GM12878 (cell line): Measurements from ENCODE around the gene NCAM2. TPM values are rescaled to one million over a fixed set of nuclear protein-coding genes. Genes with fewer than 3 reads are reported as not detected.

Source experiments
- ATAC-seq: fragments of 200-7000 bp; cut with Tn5 transposase; 3 replicates; pipeline ENCODE4 v1.9.1; 2020; ENCODE audit warnings: mild to moderate bottlenecking, moderate library complexity
- BruUV-seq: library from RNA; stranded (reverse); fragments of 400-500 nt; replicated peaks from 2 replicates; lab custom pipeline; 2021; lab: Mats Ljungman, UMichigan
- CTCF ChIA-PET: fragments of 300-600 bp; sonication (Branson Sonifier 250); formaldehyde crosslinking; extraction: SDS; loops from one replicate; lab custom pipeline; 2021; ENCODE audit warnings: inconsistent platforms; lab: Yijun Ruan, JAX
- POLR2A ChIA-PET: fragments of 350-600 bp; formaldehyde crosslinking; extraction: SDS; loops from one replicate; lab custom pipeline; 2021; ENCODE audit warnings: inconsistent platforms; lab: Charles Lee
- RAD21 ChIA-PET: fragments of 300-600 bp; sonication (Branson Sonifier 250); formaldehyde crosslinking; loops from one replicate; lab custom pipeline; 2023; ENCODE audit warnings: antibody characterized with exemption; ENCODE audit not compliant: unreplicated experiment; lab: Charles Lee
- SMC1A ChIA-PET: fragments of 300-600 bp; sonication (Branson Sonifier 250); formaldehyde crosslinking; loops from one replicate; lab custom pipeline; 2023; ENCODE audit not compliant: unreplicated experiment, uncharacterized antibody; lab: Charles Lee
- DNase-seq: peaks from one replicate; pipeline ENCODE4 v3.0.0-alpha.2; 2011; ENCODE audit warnings: low read depth, low spot score
- FAIRE-seq: peaks from 3 replicates; lab custom pipeline; 2011; peaks lifted over from hg19 to GRCh38; lab: Jason Lieb, UNC
- H2AFZ ChIP-seq: 2 replicates; pipeline ENCODE4 v1.6.0; 2011; ENCODE audit warnings: low read depth, low read length, control low read depth; ENCODE audit not compliant: control insufficient read depth
- H3K27ac ChIP-seq: 2 replicates; pipeline ENCODE4 v1.5.1; 2011; ENCODE audit warnings: control low read depth; ENCODE audit not compliant: control insufficient read depth, insufficient read depth
- H3K27me3 ChIP-seq, 2 experiments: replicated peaks in 1 of 2; 2 replicates each; pipeline versions ENCODE4 v1.6.0 to v1.6.1; 2011; ENCODE audit warnings: low read length in 1 of 2; ENCODE audit not compliant: control insufficient read depth in 2 of 2, insufficient read depth in 2 of 2
- H3K36me3 ChIP-seq, 2 experiments: 2 replicates each; pipeline ENCODE4 v1.5.1; 2011; ENCODE audit warnings: low read length in 1 of 2; ENCODE audit not compliant: control insufficient read depth in 2 of 2, insufficient read depth in 2 of 2
- H3K4me1 ChIP-seq: 2 replicates; pipeline ENCODE4 v1.6.1; 2011; ENCODE audit warnings: mild to moderate bottlenecking, low read length, moderate library complexity, mixed read lengths; ENCODE audit not compliant: control insufficient read depth, insufficient read depth
- H3K4me2 ChIP-seq: 2 replicates; pipeline ENCODE4 v1.6.0; 2011; ENCODE audit warnings: control low read depth; ENCODE audit not compliant: control insufficient read depth, insufficient read depth
- H3K4me3 ChIP-seq: fragments of 200-600 bp; sonication (generic); 2 replicates; pipeline ENCODE4 v1.5.1; 2016
- H3K79me2 ChIP-seq: 2 replicates; pipeline ENCODE4 v1.6.0; 2011; ENCODE audit warnings: low read length; ENCODE audit not compliant: control insufficient read depth, insufficient read depth
- H3K9ac ChIP-seq: 2 replicates; pipeline ENCODE4 v1.8.0; 2011; ENCODE audit warnings: low read length, control low read depth, mixed read lengths; ENCODE audit not compliant: control insufficient read depth, insufficient read depth
- H3K9me3 ChIP-seq: replicated peaks from 3 replicates; pipeline ENCODE4 v1.5.1; 2011; ENCODE audit warnings: mild to moderate bottlenecking, low read length; ENCODE audit not compliant: control insufficient read depth, insufficient read depth
- H4K20me1 ChIP-seq: 2 replicates; pipeline ENCODE4 v1.6.0; 2011; ENCODE audit not compliant: control insufficient read depth, insufficient read depth
- ATF7 ChIP-seq: fragments of 450-650 bp; IDR thresholded peaks from 2 replicates; pipeline ENCODE4 v1.6.1; 2016; ENCODE audit warnings: low read depth, mild to moderate bottlenecking
- BHLHE40 ChIP-seq, 2 experiments: fragments of 450-650 bp in 1 of 2; IDR thresholded peaks; 2 replicates each; pipeline ENCODE4 v1.6.1; 2011 to 2017; ENCODE audit warnings: low read depth in 2 of 2, borderline replicate concordance in 1 of 2, improper control_type of control experiment in 1 of 2, low read length in 1 of 2, mild to moderate bottlenecking in 1 of 2
- EP300 ChIP-seq, 2 experiments: fragments of 150-350 bp in 1 of 2; IDR thresholded peaks; 2 replicates each; pipeline ENCODE4 v1.6.1; 2011 to 2012; ENCODE audit warnings: low read depth in 2 of 2, low read length in 2 of 2, borderline replicate concordance in 1 of 2, improper control_type of control experiment in 1 of 2, inconsistent platforms in 1 of 2; ENCODE audit not compliant: control insufficient read depth in 1 of 2
- SIX5 ChIP-seq: IDR thresholded peaks from 2 replicates; pipeline ENCODE4 v1.6.1; 2011; ENCODE audit warnings: mild to moderate bottlenecking, low read depth, low read length, moderate library complexity; ENCODE audit not compliant: severe bottlenecking
- SMC3 ChIP-seq: IDR thresholded peaks from 2 replicates; pipeline ENCODE4 v1.6.1; 2011; ENCODE audit warnings: low read length, improper control_type of control experiment, borderline replicate concordance
- SUPT20H ChIP-seq: IDR thresholded peaks from 2 replicates; pipeline ENCODE4 v1.6.1; 2011; ENCODE audit warnings: low read depth, mild to moderate bottlenecking, low read length, moderate library complexity, borderline replicate concordance; ENCODE audit not compliant: control insufficient read depth
- SUZ12 ChIP-seq: fragments of 200-600 bp; sonication (generic); IDR thresholded peaks from one replicate; pipeline ENCODE4 v1.6.1; 2018; ENCODE audit warnings: antibody characterized with exemption, mild to moderate bottlenecking; ENCODE audit not compliant: unreplicated experiment
- TARDBP ChIP-seq: IDR thresholded peaks from 2 replicates; pipeline ENCODE4 v1.6.1; 2016; ENCODE audit warnings: borderline replicate concordance
- TCF12 ChIP-seq: IDR thresholded peaks from 2 replicates; pipeline ENCODE4 v1.6.1; 2011; ENCODE audit warnings: low read depth, mild to moderate bottlenecking, low read length
- WGBS: methylation state at CpG from one replicate; pipeline ENCODE4 v1.1.6; 2016; ENCODE audit warnings: low lambda C conversion rate; ENCODE audit not compliant: insufficient replicate concordance, insufficient coverage; ENCODE audit errors: missing lambda C conversion rate; 5-methylcytosine and 5-hydroxymethylcytosine counted together
- in situ Hi-C: fragments of 300-500 bp; cut with MboI; formaldehyde crosslinking; loops from 9 replicates; pipeline ENCODE4 v1.14.3; 2018; ENCODE audit warnings: mixed read lengths
- intact Hi-C: fragments of 100-400 bp; cut with micrococcal nuclease; formaldehyde crosslinking; loops from one replicate; pipeline ENCODE4 v1.14.2; 2022; ENCODE audit not compliant: unreplicated experiment
- polyA plus RNA-seq, 11 experiments: library from polyadenylated mRNA; depleted of rRNA in 4 of 11; unstranded in 6 of 11; stranded (reverse) in 5 of 11; fragments of >200 nt; fragmentation: Nextera tagmentation in 4 of 11; fragmentation: Illumina TruSeq in 1 of 11; extraction: Ambion mirVana in 4 of 11; extraction: Trizol in 1 of 11; gene quantifications; 1 replicate in 1 of 11; 2 replicates in 10 of 11; pipeline versions ENCODE4 v1.2.1 to v1.2.3, GENCODE V29; 2011 to 2016; ENCODE audit warnings: inconsistent platforms in 2 of 11, missing spikeins in 2 of 11, low read depth in 1 of 11
- total RNA-seq, 4 experiments: library from RNA; depleted of rRNA in 3 of 4; stranded (reverse); fragments of >200 nt in 3 of 4; fragmentation: Illumina TruSeq in 1 of 4; extraction: Trizol in 1 of 4; gene quantifications; 2 replicates each; pipeline versions ENCODE4 v1.2.1 to v1.2.3, GENCODE V29; 2013 to 2021
- TF ChIP-seq, protein P1 (sequence below): IDR thresholded peaks from 2 replicates; pipeline ENCODE4 v1.6.1; 2011; ENCODE audit warnings: low read depth, mild to moderate bottlenecking, low read length, moderate library complexity, borderline replicate concordance; ENCODE audit errors: extremely low read depth
- TF ChIP-seq, protein P2 (sequence below): fragments of 450-650 bp; IDR thresholded peaks from 2 replicates; pipeline ENCODE4 v1.6.1; 2018; ENCODE audit warnings: mild to moderate bottlenecking, low read depth, moderate library complexity; ENCODE audit not compliant: partially characterized antibody
- TF ChIP-seq, protein P3 (sequence below): IDR thresholded peaks from 2 replicates; pipeline ENCODE4 v1.6.1; 2012; ENCODE audit warnings: low read depth, low read length, improper control_type of control experiment
- TF ChIP-seq, protein P4 (sequence below): fragments of 450-650 bp; IDR thresholded peaks from 2 replicates; pipeline ENCODE4 v1.6.1; 2017; ENCODE audit warnings: mild to moderate bottlenecking, moderate library complexity

Gene NCAM2
- total and polyA plus RNA-seq, 10 of the 15 experiments (the other 5 are each of a cell fraction or from before 2014, with no cell fraction given): 0.23 to 0.27 TPM; not detected in 8

DNA sequence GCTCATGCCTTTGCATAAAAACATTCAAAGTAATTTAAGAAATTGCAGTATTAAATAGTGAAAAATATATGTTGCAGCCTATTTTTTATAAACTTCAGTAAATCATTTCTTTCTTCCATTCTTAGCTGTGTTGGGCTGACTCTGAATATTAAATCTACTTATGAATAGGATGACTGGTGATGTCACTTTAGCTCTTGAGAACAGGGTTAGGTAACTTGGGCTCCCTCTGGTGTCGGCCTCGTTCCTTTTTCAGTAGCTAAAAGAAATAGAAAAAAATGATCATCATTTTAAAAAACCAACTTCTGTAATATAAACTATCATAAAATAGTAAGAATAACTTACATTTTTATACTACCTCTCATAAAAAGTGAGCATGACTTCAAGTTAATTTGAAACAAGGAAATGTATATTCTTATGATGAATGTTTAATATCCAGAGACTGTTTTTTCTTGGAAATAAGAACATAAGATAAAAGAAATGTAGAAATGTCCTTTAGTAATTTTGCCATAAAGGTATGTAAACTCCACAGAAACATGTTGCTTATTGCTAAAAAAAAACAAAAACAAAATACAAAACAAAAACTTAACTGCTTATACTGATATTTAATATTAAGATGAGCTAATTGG is 26.8 kb upstream of the NCAM2 start:
- H3K36me3 ChIP-seq: no peaks in the 10 kb centered on the region
- in situ Hi-C loops (loop anchor here (10.0 kb wide), 1 partner anchor 63 kb away; no protein-coding TSS in a partner anchor), intact Hi-C loops (no loop called here)
- RAD21 ChIA-PET: interaction anchor here (0.6 kb wide), 1 partner anchor 486 kb away, joined by 3 read pairs; no protein-coding TSS in a partner anchor
- H3K4me3 ChIP-seq: no peak overlapping the region
- no peaks in the 10 kb centered on the region for H3K4me1 ChIP-seq
- H4K20me1 ChIP-seq: no peaks in the 10 kb centered on the region
- DNase-seq (no peak), FAIRE-seq (no peak), ATAC-seq (no peak)
- no TSS peak for BruUV-seq
- H3K27ac ChIP-seq: no peak overlapping the region
- WGBS: 3% methylated on average over 2 of the region's 2 CpGs
- no peaks in the 10 kb centered on the region for H3K79me2 ChIP-seq
- H2AFZ ChIP-seq: no peak overlapping the region
- H3K27me3 ChIP-seq: no peaks in the 10 kb centered on the region
- SMC1A ChIA-PET: interaction anchor here (0.7 to 1.3 kb wide), 4 partner anchors 10 to 1209 kb away, joined by 3 read pairs; no protein-coding TSS in a partner anchor
- H3K9me3 ChIP-seq: no peaks in the 10 kb centered on the region
- CTCF ChIA-PET: interaction anchor here (0.5 to 1.4 kb wide), 7 partner anchors 10 to 1984 kb away, joined by 3 to 4 read pairs (median 3); no protein-coding TSS in a partner anchor
- H3K9ac ChIP-seq: no peak overlapping the region
- POLR2A ChIA-PET: no interaction called here
- no peak overlapping the region for H3K4me2 ChIP-seq
- TF ChIP-seq SUZ12: no peak
- no peak for TF ChIP-seq SIX5
- TF ChIP-seq TCF12: no peak
- no peak for TF ChIP-seq EP300 (IDR thresholded peaks at IDR 0.05; ENCODE audit: borderline replicate concordance in 1 of 2, control insufficient read depth in 1 of 2, low read depth in 2 of 2, low read length in 2 of 2)
- TF ChIP-seq, protein P1, sequence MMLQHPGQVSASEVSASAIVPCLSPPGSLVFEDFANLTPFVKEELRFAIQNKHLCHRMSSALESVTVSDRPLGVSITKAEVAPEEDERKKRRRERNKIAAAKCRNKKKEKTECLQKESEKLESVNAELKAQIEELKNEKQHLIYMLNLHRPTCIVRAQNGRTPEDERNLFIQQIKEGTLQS: no peak
- TF ChIP-seq, protein P2, sequence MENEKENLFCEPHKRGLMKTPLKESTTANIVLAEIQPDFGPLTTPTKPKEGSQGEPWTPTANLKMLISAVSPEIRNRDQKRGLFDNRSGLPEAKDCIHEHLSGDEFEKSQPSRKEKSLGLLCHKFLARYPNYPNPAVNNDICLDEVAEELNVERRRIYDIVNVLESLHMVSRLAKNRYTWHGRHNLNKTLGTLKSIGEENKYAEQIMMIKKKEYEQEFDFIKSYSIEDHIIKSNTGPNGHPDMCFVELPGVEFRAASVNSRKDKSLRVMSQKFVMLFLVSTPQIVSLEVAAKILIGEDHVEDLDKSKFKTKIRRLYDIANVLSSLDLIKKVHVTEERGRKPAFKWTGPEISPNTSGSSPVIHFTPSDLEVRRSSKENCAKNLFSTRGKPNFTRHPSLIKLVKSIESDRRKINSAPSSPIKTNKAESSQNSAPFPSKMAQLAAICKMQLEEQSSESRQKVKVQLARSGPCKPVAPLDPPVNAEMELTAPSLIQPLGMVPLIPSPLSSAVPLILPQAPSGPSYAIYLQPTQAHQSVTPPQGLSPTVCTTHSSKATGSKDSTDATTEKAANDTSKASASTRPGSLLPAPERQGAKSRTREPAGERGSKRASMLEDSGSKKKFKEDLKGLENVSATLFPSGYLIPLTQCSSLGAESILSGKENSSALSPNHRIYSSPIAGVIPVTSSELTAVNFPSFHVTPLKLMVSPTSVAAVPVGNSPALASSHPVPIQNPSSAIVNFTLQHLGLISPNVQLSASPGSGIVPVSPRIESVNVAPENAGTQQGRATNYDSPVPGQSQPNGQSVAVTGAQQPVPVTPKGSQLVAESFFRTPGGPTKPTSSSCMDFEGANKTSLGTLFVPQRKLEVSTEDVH: no peak
- TF ChIP-seq TARDBP: no peak
- TF ChIP-seq SMC3: peak; percentile 11; the same call in 1 of the 2 replicates
- TF ChIP-seq, protein P3, sequence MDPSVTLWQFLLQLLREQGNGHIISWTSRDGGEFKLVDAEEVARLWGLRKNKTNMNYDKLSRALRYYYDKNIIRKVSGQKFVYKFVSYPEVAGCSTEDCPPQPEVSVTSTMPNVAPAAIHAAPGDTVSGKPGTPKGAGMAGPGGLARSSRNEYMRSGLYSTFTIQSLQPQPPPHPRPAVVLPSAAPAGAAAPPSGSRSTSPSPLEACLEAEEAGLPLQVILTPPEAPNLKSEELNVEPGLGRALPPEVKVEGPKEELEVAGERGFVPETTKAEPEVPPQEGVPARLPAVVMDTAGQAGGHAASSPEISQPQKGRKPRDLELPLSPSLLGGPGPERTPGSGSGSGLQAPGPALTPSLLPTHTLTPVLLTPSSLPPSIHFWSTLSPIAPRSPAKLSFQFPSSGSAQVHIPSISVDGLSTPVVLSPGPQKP: no peak
- no peak for TF ChIP-seq BHLHE40 (IDR thresholded peaks at IDR 0.05; ENCODE audit: borderline replicate concordance in 1 of 2, low read depth in 2 of 2, low read length in 1 of 2)
- TF ChIP-seq, protein P4, sequence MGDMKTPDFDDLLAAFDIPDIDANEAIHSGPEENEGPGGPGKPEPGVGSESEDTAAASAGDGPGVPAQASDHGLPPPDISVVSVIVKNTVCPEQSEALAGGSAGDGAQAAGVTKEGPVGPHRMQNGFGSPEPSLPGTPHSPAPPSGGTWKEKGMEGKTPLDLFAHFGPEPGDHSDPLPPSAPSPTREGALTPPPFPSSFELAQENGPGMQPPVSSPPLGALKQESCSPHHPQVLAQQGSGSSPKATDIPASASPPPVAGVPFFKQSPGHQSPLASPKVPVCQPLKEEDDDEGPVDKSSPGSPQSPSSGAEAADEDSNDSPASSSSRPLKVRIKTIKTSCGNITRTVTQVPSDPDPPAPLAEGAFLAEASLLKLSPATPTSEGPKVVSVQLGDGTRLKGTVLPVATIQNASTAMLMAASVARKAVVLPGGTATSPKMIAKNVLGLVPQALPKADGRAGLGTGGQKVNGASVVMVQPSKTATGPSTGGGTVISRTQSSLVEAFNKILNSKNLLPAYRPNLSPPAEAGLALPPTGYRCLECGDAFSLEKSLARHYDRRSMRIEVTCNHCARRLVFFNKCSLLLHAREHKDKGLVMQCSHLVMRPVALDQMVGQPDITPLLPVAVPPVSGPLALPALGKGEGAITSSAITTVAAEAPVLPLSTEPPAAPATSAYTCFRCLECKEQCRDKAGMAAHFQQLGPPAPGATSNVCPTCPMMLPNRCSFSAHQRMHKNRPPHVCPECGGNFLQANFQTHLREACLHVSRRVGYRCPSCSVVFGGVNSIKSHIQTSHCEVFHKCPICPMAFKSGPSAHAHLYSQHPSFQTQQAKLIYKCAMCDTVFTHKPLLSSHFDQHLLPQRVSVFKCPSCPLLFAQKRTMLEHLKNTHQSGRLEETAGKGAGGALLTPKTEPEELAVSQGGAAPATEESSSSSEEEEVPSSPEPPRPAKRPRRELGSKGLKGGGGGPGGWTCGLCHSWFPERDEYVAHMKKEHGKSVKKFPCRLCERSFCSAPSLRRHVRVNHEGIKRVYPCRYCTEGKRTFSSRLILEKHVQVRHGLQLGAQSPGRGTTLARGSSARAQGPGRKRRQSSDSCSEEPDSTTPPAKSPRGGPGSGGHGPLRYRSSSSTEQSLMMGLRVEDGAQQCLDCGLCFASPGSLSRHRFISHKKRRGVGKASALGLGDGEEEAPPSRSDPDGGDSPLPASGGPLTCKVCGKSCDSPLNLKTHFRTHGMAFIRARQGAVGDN: no peak
- no peak for TF ChIP-seq SUPT20H
- 0 out of 2 replicates have a peak, but pooled peaks have one; percentile 12 for TF ChIP-seq ATF7
